Non-pigmented ciliary epithelial cell (primary cell): ENCODE data around the gene INSIG1.

ENCODE experiments used
- DNase-seq: peaks from one replicate; pipeline ENCODE4 v3.0.0-alpha.2; 2010; ENCODE audit warnings: low read depth

Gene INSIG1

DNA sequence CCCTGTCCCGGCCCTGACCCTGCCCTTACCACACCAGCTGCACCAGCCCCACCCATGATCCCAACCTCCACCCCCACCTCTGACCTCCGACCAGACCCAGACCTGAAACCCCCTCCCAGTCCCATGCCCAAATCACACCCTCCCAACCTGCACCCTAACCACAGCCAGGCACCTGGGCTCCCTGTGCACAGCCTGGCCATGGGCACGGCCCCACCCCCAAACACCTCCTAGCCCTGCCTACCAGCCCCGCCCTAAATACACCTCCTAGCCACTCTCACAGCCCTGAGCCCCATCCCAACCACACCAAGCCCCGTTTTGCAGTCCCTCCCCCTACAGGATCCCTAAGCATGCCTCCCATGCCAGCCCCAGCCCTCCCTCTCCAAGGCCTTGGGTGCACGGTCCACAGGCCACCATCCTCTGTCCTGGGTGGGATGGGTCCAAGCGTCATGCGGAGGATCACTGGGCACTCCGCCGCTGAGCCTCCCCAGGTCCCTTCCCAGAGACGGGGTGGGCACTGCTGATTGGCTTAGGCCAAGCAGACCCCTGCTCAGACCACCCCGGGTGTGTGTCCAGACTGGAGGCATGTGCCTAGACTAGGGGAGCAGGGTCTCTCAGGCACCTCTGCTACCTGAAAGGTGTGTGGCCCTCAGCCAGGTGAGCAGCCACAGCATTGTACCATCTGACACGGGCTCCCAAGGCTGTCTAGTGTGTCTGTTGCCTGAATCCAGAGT, 30.1 kb downstream of the INSIG1 start:
- no peak for DNase-seq

DNA sequence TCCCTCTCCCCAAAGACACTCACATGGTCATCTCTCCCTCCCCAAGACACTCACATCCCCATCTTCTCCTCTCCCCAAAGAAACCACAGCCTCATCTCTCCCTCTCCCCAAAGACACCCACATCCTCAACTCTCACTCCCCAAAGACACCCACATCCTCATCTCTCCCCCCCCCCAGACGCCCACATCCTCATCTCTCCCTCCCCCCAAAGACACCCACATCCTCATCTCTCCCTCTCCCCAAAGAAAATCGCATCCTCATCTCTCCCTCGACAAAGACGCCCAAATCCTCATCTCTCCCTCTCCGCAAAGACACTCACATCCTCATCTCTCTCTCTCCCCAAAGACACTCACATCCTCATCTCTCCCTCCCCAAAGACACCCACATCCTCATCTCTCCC, 31.5 kb downstream of the INSIG1 start:
- no peak for DNase-seq

DNA sequence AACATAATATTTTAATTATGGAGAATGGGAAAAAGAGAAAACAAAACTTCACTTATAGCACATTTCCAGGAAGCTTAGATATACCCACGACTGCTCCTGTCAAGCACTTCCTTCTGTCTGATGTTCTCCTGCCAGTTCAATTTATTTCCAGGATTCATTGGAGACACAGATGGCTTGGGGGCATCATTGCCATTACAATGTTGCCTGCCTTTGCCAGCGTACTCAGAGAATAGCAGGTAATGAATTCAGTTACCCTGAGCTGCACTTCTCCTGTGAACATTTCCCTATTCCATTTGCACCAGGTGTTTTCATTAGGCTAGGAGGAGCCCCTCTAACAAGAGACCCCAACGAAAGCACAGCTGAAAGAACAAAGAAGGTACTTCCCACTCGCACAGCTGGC, 33.7 kb downstream of the INSIG1 start:
- no peak for DNase-seq

DNA sequence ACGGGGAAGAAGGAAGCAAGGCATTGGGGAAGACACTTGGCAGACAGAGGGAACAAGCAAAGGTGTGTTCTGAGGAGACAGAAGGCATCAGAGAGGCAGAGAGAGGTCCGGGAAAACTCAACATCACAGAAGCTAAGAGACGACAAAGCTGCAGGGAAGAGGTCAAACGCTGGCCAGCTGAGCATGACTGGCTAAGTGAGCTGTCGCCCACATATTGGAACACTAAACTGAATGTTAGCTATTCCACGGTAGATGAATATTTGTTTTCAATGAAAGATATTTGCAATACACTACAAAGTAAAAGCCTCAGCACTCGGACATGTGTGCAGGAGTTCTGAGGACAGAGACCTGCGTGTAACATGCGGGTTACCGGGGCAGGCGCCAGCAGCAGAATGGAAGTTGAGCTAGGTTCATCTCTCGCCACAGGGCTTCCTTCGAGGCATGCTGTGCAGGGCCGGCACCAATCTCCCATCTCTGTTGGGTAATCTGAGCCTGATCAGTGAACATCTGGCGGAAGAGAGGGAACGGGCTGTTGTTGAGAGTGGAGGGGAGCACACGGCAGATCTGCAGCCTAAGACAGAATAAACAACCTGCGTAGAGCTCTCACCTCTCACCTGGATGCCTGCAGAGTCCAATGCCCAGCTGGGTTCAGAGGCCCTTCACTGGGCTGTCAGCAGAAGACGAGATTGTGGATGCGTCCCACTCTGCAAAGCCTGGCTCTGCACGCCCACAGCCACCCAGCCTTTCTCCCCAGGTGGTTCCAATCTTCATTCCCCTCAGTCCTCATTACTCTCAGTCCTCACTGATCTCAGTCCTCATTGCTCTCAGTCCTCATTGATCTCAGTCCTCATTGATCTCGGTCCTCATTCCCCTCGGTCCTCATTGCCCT, 35.9 kb downstream of the INSIG1 start:
- DNase-seq: no peak

DNA sequence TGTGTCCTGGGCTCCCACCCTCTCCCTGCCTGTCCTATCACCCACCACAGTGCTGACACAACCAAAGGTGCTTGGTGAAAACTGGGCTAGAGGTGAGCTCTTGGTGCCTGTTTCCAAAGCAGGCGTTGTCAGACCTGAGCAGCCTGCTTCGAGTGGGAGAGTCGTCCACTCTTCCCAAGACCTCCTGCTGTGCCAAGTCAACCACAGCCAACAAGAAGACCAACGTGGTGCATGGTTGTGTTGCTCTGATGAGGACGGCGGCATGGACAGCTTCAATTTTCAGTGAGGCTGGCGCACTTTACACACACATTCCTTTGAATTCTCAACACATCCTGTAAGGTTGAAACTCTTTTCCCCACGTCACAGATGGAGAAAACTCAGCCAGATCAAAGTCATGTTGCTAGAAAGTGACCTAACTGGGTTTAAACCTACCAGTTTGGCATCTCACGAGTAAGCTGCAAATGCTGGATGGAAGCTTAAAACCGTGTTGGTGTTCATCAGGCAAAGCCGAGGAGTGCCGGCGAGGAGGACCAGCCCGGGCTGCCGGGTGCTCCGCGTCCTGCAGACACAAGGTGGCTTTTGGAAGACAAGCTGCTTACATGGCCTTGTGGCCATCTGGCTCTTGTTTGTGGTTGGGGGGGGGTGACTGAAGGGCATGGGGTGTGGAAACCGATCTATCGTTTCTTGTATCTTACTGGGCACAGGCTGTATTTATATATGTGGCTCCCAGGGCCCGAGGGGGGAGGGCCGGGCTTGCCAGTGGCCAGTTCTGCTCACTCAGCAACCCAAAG, 39.3 kb downstream of the INSIG1 start:
- DNase-seq: no peak

DNA sequence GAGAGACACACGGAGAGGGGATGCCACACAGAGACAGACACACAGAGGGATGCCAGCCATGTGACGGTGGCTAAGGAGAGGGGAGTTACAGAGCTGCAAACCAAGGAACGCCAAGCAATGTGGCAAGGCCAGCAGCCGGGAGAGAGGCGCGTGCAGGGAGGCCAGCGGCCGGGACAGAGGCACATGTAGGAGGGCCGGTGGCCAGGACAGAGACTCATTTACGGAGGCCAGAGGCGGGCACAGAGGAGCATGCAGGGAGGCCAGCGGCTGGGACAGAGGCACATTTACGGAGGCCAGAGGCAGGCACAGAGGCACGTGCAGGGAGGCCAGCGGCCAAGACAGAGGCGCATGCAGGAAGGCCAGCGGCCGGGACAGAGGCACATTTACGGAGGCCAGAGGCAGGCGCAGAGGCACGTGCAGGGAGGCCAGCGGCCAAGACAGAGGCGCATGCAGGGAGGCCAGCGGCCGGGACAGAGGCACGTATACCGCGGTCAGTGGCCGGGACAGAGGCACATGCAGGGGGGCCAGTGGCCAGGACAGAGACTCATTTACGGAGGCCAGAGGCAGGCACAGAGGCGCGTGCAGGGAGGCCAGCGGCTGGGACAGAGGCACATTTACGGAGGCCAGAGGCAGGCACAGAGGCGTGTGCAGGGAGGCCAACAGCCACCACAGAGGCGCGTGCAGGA, 40.4 kb downstream of the INSIG1 start:
- DNase-seq: no peak

DNA sequence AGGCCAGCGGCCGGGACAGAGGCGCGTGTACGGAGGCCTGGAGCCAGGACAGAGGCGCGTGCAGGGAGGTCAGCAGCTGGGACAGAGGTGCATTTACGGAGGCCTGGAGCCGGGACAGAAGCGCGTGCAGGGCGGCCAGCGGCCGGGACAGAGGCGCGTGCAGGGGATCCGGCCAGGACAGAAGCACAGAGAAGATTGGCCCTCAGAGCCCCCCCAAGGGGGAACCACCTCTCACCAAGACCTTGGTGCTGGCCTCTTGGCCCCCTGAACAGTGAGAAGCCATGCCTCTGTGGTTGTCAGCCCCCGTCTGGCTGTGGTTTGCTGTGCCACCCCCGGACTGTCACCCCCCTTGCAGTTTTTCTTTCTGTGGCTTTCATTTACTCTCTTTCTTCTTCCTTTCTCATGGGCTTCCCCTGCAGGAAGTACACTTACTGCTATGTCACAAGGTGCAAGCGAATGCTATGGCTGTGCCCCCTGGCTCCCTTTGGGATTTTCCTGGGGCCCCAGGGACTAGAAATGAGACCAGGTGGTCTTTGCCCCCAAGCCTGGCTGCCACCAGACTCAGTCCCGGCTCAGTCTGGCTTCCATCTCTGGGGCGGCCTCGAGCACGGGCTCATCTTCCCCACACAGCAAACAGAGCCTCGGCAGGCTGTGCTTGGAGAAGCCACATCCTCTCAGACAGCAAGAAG, 41.1 kb downstream of the INSIG1 start:
- DNase-seq: no peak

DNA sequence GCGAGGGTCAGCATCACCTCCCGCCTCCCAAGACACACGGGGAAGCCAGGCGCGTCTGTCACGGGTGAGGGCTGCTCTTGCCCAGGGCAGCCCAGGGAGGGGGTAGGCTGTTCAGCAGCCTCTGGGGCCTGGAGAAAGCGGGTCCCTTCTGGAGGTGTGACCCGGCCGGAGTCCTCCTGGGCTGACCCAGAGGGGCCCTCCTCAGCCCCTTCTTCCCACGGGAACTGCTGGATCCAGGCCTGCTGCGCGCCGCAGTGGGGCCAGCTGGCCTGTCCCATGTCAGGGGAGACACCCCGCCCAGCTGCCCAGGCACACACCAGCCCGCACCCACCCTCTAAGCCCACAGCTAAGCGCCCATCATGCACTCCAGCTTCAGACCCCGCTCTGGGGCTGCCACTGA, 41.8 kb downstream of the INSIG1 start:
- no peak for DNase-seq

DNA sequence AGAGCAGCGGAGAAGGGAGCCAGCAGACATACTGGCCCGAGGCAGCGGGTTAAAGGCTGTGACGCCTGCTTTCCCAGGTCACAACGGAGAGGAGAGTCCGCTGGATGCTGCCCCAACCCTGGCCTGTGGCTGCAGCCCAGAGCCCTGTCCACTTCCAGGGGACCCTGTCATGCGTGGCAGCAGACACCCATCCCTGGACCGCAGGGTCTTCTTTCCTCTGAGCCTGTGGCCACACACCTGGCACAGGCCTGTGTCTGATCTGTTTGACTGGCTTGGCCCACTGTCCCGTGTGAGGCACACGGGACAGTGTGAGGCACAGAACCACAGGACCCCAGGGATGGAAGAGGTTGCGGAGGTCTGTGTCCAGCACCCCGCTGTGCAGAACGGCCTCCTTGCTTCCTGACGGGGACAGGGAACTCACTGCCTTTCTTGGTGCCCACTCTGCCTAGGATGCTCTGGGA, 42.4 kb downstream of the INSIG1 start:
- DNase-seq: no peak

DNA sequence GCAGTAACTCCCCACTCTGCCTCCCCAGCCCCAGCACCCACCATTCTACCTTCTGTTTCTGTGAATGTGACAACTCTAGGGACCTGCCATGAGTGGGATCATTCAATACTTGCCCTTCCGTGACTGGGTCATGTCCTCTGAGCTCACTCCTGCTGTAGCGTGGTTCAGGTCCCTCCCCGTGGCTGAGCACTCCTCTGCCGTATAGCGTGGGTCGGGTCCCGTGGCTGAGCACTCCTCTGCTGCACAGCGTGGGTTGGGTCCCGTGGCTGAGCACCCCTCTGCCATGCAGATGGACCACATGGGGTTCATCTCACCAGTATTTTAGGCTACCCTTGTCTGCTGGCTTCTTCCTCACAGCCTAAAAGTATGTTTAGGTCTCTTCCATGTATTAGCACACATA, 43.0 kb downstream of the INSIG1 start:
- DNase-seq: no peak

DNA sequence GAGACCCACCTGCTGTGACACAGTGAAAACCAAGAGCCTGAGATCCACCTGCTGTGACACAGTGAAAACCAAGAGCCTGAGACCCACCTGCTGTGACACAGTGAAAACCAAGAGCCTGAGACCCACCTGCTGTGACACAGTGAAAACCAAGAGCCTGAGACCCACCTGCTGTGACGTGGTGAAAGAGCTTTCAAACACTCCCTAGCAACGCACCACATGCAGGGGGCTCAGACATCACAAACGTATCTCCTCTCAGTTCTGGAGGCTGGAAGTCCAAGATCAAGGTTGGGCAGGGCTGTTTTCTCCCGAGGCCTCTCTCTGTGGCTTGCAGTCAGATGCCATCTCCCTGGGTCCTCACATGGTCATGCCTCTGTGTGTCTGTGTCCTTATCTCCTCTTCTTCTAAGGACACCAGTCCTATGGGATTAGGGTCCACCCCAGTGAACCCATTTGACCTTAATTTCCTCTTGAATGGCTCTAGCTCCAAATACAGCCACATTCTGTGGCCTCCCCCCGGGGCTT, 43.8 kb downstream of the INSIG1 start:
- DNase-seq: no peak

DNA sequence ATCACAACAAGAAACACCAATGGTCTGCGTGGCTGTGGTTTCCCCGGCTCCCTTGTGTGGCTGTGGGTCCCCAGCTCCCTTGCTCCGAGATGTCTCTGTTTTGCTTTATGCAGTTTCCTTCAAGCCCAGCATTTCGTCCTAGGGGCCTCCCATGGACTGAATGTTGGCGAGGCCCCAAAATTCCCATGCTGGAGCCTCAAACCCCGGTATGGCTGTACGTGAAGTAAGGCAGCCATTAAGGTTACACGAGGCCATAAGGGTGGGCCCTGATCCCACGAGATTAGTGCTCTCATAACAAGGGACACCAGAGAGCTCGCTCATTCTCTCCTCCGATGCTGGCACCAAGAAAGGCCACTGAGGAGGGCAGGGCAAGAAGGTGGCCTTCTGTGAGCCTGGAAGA, 44.6 kb downstream of the INSIG1 start:
- DNase-seq: no peak

DNA sequence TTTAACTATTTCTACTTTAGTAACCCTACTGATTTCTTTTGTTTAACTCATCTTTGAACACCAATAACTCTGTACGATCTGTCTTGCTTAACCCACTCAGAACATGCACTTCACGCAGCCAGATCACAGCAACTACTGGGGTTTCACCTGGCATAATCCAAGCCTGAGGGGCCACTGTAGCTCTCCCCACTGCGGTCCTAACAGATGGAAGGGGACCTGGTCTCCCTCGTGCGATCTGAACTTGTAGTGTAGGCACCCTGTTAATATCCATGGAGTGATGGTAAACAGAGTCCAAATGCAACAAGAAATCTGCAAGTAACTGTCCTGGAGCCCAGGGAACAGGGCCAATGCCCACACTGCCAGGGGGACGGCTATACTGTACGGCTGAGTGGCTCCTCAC, 45.5 kb downstream of the INSIG1 start:
- DNase-seq: no peak

DNA sequence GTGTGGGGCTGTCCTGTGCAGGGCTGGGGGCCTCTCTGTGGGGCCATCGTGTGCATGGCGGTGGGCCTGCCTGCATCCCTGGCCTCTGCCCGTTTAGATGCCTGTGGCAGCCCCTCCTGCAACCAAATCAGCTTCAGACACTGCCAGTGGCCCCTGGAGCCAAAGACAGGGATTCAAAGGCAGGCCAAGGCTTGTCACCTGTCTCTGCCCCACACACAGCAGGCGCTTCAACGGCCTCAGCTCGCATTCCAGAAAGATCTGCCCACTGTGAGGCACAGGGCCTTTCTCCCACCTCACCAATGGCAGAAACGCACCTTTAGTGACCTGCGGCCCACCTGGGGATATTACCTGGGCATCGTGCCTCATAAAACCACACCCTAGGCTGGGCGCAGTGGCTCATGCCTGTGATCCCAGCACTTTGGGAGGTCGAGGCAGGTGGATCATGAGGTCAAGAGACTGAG, 46.0 kb downstream of the INSIG1 start:
- DNase-seq: no peak

DNA sequence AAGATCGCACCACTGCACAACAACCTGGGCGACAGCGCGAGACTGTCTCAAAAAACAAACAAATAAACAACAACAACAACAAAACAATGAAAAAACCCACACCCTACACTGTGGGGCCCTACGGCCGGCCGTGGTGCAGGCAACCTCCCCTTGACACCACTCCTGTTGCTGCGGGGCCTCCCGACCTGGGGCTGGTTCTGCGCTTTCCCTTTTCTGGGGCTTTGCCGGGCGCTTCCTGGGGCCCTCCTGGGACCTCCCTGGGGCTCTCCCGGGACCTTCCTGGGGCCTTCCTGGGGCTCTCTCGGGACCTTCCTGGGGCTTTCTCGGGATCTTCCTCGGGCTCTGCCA, 46.6 kb downstream of the INSIG1 start:
- DNase-seq: no peak

DNA sequence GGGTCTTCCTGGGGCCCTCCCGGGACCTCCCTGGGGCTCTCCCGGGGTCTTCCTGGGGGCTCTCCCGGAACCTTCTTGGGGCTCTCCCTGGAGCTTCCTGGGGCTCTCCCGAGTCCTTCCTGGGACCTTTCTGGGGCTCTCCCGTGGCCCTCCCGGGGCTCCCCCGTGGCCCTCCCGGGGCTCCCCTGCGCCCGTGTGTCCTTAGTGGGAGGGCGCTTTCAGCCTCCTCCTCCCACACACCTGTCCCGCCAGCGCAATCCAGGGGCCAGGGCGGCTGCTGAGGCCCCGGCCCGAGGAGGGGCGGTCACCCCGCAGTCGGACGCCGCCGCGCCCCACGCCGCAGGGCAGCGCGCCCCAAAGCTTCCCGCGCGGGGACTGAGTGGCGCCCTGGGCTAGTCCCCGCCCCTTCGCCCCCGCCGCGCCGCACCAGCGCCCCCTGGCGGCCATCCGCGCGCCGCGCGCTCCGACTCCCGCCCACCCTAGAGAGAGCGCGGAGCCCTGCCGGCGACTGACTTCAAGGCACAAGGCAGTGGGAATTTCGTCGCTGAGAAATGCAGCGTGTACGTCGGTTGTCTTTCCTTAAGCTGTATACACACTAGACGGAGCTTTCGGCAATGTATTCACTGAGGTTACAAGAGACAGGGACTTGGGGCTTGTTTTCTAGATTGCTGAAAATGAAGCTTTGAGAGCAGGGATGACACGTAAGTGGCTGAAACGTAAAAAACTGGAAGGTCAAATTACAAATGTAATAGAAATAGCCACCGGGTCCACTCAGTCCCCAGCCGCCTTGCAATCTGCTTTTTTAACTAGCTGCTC, 47.1 kb downstream of the INSIG1 start:
- DNase-seq: peak; percentile 4

DNA sequence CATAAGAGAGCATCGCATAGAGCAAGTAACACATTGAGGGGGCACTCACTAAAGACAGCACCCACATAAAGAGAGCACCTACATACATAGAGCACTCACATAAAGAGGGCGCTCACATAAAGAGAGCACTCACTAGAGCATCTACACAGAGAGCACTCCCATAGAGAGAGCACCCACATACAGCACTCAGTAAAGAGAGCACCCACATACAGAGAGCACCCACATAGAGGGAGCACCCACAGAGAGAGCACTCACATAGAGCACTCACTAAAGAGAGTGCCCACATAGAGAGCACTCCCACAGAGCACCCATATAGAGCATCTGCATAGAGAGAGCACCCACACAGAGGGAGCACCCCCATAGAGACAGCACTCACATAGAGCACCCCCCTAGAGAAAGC, 47.8 kb downstream of the INSIG1 start:
- DNase-seq: no peak

DNA sequence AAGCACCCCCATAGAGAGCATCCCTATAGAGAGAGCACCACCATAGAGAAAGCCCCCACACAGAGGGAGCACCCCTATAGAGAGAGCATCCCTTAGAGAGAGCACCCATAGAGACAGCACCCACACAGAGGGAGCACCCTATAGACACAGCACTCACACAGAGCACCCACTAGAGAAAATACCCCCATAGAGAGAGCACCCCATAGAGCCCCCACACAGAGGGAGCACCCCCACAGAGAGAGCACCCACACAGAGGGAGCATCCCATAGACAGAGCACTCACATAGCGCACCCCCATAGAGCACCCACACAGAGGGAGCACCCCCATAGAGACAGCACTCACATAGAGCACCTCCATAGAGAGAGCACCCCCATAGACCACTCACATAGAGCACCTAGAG, 48.6 kb downstream of the INSIG1 start:
- no peak for DNase-seq

DNA sequence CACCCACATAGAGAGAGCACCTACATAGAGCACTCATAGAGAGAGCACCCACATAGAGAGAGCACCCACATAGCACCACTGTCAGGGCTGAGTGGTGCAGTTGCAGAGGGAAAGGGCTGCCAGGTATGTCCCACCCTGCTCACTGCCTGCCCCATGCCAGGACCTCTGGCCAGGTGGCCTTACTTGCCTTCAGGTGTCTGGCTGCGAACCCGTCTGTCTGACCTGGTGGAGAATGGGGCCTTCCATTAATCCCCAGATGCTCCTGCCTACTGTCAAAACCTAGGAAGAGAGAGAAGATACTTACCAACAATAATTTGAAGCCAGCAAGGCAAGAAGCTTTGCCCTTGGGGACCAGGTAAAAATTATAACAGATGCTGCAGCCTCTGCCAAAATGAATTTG, 51.1 kb downstream of the INSIG1 start:
- no peak for DNase-seq

DNA sequence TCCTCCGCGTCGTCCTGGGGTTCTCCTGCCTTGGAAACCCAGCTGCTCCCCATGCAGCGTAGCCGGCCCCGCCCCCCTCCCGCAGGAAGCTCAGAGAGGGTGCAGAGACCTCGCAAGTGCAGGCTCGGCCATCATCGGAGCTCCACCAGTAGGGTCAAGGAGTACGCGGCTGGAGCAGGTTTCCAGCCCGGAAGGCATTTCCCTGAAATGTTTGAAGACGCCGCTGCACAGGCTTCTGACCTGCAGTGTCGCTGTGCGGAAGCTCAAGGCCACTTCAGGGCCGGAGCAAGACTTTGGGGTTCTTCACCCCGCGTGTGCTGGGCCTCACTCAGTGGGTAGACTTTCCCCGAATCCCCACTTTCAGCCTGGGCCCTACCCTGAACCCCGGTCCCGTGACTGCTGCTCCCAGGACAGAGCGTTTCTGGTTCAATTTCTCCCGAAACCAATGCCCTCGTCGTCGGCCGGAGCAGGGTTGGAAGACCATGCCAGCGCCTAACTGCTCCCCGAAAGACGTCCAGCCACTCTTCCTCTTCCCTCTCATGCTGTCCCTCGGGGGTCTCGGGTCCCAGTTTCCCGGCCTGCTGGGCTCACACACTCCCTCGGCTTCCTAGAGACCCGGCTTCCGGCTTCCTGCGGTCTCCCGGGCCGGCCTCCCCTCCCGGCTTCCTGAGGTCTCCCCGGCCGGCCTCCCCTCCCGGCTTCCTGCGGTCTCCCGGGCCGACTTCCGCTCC, 52.1 kb downstream of the INSIG1 start:
- DNase-seq: no peak
